Measurements from ENCODE around the gene RBM20.
"Not testable (repeated sequence)": the region's sequence is repeated elsewhere in the genome, so short reads cannot be mapped to it uniquely, and the experiment has no call there.

Gene RBM20

GRCh38 chr10:110744782-110745181 lies 100.6 kb downstream of the RBM20 start:
- FAIRE-seq, result no peak

GRCh38 chr10:110746254-110746826 lies 102.2 kb downstream of the RBM20 start:
- peak; percentile 94 for FAIRE-seq

GRCh38 chr10:110746969-110747608 lies 103.0 kb downstream of the RBM20 start:
- no peak for FAIRE-seq

- FAIRE-seq, result peak; percentile 74
Measured at GRCh38 chr10:110747609-110748464, 103.7 kb downstream of the RBM20 start.

- no peak for FAIRE-seq
Measured at GRCh38 chr10:110748970-110749369, 104.8 kb downstream of the RBM20 start.

GRCh38 chr10:110750931-110751330 lies 106.8 kb downstream of the RBM20 start:
- FAIRE-seq, result no peak

GRCh38 chr10:110751850-110752249 lies 107.7 kb downstream of the RBM20 start:
- FAIRE-seq, result no peak

DNA sequence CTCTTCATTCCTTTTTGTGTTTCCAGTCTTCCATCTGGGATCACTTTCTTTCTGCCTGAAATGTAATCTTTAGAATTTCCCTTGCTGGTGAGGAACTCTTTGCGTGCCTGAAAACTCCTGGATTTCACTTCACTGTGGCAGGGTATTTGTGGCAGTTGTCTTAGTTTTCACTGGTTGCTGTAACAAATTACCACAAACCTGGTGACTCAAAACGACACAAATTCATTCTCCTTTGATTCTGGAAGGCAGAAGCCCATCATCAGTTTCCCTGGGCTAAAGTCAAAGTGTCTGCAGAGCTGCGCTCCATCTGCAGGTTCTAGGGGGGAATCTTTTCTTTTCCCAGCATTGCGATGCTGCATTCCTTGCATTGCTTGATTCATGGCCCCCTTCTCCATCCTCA lies 109.3 kb downstream of the RBM20 start:
- FAIRE-seq, result no peak

GRCh38 chr10:110754375-110755105 lies 110.4 kb downstream of the RBM20 start:
- peak; percentile 11 for FAIRE-seq

DNA sequence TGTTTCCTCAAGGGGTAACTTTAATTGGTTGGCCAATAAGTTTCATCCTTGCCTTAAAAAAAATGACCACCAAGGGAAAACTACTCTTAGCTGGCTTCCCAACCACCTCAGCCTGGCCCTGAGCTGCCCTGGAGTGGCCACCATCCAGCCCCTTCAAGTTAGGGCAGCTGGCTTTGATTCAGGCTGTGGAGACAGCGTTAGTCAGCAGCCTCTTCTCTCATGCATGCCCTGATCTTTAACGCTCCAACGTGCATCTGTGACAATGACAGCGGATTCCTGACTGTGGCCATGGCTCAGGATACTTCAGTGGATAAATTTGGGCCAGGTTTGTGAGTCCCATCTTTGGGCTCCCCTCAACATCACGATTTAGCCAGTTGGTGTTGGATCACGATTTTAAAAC lies 111.6 kb downstream of the RBM20 start:
- no peak for FAIRE-seq

GRCh38 chr10:110756876-110757275 lies 112.7 kb downstream of the RBM20 start:
- FAIRE-seq, result no peak

DNA sequence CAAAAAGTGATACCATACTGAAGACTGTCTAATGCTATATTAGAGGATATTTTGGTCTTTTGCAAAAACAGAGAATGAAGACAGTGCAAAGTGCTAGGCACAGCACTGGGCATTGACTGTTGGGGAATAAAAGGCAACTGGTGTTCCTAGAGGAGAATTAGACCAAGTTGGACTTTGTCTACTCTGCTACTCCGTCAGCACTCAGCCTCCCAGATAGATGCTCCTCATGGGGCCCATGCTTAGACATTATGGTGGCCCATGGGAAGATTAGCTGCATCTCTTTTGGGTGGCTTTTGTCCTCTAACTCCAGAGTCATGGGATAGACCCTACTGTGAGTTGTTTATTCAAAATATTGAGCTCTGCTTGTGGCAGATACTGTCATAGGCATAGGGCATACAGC lies 113.5 kb downstream of the RBM20 start:
- FAIRE-seq, result no peak

- no peak for FAIRE-seq
Measured at GRCh38 chr10:110758128-110758765, 114.1 kb downstream of the RBM20 start.

DNA sequence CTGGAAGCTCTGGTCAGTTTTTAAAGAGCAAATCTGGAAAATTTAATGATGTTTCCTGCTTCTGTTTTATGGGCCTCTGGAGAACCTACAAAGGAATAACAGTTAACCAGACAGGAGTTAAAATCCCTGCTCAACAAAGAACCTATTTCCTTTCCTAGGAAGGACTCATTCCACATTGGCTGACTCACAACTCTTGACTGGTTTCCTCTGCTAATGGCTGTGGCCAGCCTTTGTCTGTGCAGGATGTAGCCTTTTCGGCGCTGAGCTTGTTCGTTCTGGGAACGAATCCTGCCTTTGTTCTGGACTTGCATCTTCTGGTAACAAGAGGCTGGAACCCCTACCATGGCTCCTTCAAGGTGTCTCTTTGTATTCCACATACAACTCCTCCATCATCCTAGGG lies 114.8 kb downstream of the RBM20 start:
- FAIRE-seq, result peak; percentile 76

DNA sequence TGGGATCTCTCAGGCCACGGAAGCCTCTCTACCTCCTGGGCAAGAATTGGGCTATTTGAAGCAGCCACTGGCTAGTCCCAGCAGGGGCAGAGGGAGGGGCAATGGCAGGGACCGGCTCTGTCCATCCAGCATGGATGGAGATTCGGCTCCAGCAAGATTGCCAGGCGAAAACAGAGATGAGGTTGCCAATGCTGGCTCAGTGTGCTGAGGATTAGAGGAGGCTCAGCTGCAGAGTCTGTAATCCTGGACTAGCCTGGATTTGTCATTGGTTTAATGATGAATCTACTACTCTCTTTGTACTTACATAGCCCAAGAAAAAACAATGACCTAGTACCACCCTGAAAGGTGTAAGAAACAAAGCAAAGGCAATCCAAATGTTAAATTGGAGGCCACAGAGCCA lies 115.4 kb downstream of the RBM20 start:
- FAIRE-seq, result no peak

GRCh38 chr10:110762109-110762848 lies 118.1 kb downstream of the RBM20 start:
- FAIRE-seq, result no peak

DNA sequence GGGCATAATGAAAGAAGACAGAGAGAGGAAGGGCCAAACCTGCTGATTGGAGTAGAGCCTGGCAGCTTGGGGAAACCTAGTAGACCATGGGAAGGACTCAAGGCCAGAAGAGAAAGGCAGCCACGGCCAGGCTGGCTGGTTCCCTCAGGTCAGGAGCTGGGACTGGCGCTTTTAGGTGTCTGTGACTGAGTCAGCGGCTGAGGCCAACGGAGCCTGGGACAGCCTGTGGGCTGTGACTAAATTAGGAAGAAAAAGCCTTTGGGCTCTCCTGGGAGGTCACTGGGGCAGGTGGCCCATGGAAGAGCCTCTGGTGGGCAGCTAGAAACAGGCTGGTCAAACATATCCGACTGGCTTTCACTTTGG lies 118.7 kb downstream of the RBM20 start:
- FAIRE-seq, result no peak

DNA sequence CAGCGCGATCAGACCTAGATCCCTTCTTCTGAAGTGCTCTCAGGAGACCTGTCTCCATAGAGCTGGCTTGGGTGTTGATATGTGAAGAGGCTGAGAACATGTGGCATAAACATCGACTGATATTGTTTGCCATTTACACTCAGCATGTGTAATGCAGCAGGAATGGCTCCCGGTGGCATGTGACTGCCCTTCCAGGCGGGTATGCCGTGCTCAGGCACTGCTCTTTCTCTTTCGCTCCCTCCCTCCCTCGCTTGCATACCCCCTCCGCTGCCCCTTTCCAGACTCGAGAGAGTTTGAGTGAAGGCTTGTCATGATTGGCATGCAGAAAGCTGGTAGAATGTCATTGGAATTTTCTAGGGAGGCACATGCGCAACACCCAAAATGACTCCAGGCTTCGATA lies 120.2 kb downstream of the RBM20 start:
- peak; percentile 94 for FAIRE-seq

DNA sequence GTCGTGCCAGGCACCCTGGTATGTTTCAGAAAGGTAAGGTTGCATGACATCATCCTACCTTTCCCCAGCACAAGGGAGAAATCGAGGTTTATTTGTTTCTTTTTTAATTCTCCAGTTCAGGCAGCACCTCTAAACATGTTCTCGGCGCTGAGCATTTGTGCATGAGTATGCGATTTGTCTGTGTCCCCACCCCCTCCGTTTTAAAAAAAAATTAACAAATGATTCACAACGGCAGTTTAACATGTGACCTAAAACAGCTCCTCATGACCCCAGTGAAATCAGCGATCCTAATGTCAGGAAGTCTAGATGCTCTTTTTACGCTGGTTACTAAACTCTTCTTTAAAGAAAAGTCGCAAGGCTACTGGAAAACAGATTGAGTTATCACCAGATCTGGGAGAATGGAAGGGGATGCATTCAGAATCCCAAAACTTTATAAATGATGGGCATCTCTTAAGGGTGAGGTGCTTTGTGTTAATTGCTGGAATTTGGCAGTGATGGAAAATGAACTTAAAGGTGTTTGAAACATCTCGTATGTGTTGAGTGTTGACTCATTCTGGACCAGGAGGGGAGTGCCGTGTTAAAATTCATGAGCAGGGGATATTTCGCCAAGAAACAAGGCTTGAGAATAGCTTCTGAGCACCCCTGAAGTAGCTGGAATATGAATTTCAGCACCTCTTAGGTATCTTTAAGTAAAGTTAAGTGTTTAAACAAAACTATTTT lies 120.8 kb downstream of the RBM20 start:
- no peak for FAIRE-seq

GRCh38 chr10:110765513-110766319 lies 121.6 kb downstream of the RBM20 start:
- FAIRE-seq, result no peak

DNA sequence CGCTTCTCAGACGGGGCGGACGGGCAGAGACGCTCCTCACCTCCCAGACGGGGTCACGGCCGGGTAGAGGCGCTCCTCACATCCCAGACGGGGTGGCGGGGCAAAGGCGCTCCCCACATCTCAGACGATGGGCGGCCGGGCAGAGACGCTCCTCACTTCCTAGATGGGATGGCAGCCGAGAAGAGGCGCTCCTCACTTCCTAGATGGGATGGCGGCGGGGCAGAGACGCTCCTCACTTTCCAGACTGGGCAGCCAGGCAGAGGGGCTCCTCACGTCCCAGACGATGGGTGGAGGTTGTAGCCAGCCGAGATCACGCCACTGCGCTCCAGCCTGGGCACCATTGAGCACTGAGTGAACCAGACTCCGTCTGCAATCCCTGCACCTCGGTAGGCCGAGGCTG lies 123.5 kb downstream of the RBM20 start:
- FAIRE-seq, result not testable (repeated sequence)

All from G401.6 (cell line).